Measurements from ENCODE around the gene DACT1. TPM values are rescaled to one million over a fixed set of nuclear protein-coding genes. Genes with fewer than 3 reads are reported as not detected.

DACT1 gene
- total and polyA plus RNA-seq, 2 donors (not counting 1 experiment from before 2014, with no cell fraction given), result 10.2 to 10.6 TPM

GRCh38 chr14:58697266-58697929, 59.6 kb downstream of the DACT1 start:
- Histone ChIP-seq H3K9ac (ENCODE audit: insufficient read depth, low read length) (no peak overlapping the region), H3K4me1 (ENCODE audit: control insufficient read depth, extremely low read depth, insufficient read depth, low read length) (no peaks in the 10 kb centered on the region), H3K27me3 (ENCODE audit: control insufficient read depth, insufficient read depth, low read length) (no peaks in the 10 kb centered on the region), H3K4me3 (replicated peaks in 1 of 4; ENCODE audit: control extremely low read depth in 1 of 4, insufficient read depth in 1 of 4, low read depth in 3 of 4, low read length in 4 of 4) (no peak overlapping the region), H3K4me2 (ENCODE audit: extremely low read depth, insufficient read depth, low read length) (no peak overlapping the region), H3K36me3 (ENCODE audit: control insufficient read depth, insufficient read depth, low read length) (no peaks in the 10 kb centered on the region), H2AFZ (ENCODE audit: low read length) (no peak overlapping the region), H3K79me2 (ENCODE audit: control insufficient read depth, insufficient read depth, low read length) (no peaks in the 10 kb centered on the region), H4K20me1 (ENCODE audit: control insufficient read depth, extremely low read depth, insufficient read depth, low read length) (no peaks in the 10 kb centered on the region), H3K9me3 (ENCODE audit: control insufficient read depth, insufficient read depth, low read depth, low read length) (no peaks in the 10 kb centered on the region), H3K27ac (ENCODE audit: insufficient read depth, low read length) (no peak overlapping the region)
- TF ChIP-seq CTCF (conservative IDR thresholded peaks at IDR 0.05 in 1 of 2, IDR thresholded peaks at IDR 0.05 in 1 of 2; ENCODE audit: low read depth in 1 of 2, low read length in 2 of 2) (no peak), EZH2 (IDR thresholded peaks at IDR 0.05; ENCODE audit: low read length, missing control alignments) (no peak)
- DNase-seq (ENCODE audit: low read depth in 2 of 2), result no peak

Other genes with a start within 250 kb of the DACT1 start
- gene TOMM20L, start 242.0 kb upstream of the DACT1 start, total RNA-seq, result not detected in 2 replicates
- gene TOMM20L, start 242.0 kb upstream of the DACT1 start, polyA plus RNA-seq, result not detected in 2 replicates
- gene TIMM9, start 210.4 kb upstream of the DACT1 start, total RNA-seq, result 20.1 and 29.3 TPM in 2 replicates
- 36.2 and 38.3 TPM in 2 replicates for gene TIMM9, start 210.4 kb upstream of the DACT1 start, polyA plus RNA-seq
- gene KIAA0586, start 210.2 kb upstream of the DACT1 start, total RNA-seq, result 13.1 and 17.8 TPM in 2 replicates
- 18.9 and 26.5 TPM in 2 replicates for gene KIAA0586, start 210.2 kb upstream of the DACT1 start, polyA plus RNA-seq

Data from fibroblast of lung (primary cell).